Measurements from ENCODE around the gene TOM1.

DNA sequence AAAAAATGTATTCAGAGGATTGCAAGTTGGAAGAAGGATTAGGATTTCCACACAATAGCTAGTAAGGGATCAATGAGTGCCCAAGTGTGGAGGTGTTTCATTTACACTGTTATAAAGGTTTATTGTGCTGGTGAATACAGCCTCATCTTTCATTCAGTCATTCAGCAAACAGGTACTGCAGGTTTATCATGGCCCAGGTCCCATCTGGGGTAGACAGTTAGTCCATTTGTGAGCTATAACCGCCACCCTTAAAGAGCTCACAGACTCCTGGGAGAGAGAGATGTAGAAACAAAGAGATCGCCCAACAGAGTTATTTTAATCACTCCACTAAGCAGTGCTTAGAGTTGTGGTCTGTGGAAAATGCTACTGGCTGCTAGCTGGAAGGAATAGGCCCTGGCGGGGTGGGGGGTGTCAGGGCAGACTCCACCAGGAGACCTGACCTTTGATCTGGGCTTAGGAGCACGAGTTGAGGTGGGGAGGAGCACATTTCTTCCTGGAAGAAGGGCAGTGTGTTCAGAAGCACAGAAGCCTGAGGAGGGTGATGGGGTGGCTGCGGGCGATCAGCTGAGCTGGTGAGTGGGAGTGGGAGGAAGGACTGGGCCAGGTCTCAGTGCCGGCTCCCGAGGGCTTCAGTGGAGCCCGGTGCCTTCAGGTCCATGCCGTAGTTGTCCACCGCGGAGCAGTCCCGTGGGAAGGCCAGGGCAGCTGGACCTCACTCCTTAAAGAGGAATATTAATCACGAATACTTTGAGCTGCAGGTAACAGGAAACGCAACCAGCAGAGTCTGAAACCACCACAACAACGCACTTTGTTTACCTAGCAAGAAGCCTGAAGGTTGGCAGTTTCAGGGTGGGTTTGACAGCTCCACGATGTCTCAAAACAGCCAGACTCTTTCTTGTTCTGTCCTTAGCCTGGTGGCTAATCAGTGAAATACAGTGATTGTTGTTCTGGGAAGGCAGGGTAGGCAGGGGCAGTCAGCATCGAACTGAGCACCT is 11.2 kb downstream of the TOM1 start:
- no peak for TF ChIP-seq BHLHE40 (IDR thresholded peaks at IDR 0.05; ENCODE audit: borderline replicate concordance)
- TF ChIP-seq, protein P1, sequence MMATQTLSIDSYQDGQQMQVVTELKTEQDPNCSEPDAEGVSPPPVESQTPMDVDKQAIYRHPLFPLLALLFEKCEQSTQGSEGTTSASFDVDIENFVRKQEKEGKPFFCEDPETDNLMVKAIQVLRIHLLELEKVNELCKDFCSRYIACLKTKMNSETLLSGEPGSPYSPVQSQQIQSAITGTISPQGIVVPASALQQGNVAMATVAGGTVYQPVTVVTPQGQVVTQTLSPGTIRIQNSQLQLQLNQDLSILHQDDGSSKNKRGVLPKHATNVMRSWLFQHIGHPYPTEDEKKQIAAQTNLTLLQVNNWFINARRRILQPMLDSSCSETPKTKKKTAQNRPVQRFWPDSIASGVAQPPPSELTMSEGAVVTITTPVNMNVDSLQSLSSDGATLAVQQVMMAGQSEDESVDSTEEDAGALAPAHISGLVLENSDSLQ (IDR thresholded peaks at IDR 0.05), result no peak
- TF ChIP-seq SP1 (IDR thresholded peaks at IDR 0.05), result no peak
- no peak for TF ChIP-seq SUZ12 (IDR thresholded peaks at IDR 0.05)
